Ishikawa (cell line): Measurements from ENCODE around the gene NEK10.

Experiments used
- CEBPB ChIP-seq: IDR thresholded peaks from 2 replicates; pipeline ENCODE4 v1.6.1; 2012
- EGR1 ChIP-seq: IDR thresholded peaks from 2 replicates; pipeline ENCODE4 v1.6.1; 2012
- EP300 ChIP-seq: IDR thresholded peaks from 2 replicates; pipeline ENCODE4 v1.6.1; 2012; ENCODE audit warnings: borderline replicate concordance
- FOXM1 ChIP-seq: IDR thresholded peaks from 2 replicates; pipeline ENCODE4 v1.6.1; 2012; ENCODE audit warnings: low read depth, borderline replicate concordance
- RAD21 ChIP-seq: IDR thresholded peaks from 2 replicates; pipeline ENCODE4 v1.6.1; 2012; ENCODE audit warnings: low read depth
- REST ChIP-seq: IDR thresholded peaks from 2 replicates; pipeline ENCODE4 v1.6.1; 2012; ENCODE audit warnings: low read depth, mild to moderate bottlenecking
- TEAD4 ChIP-seq: IDR thresholded peaks from 2 replicates; pipeline ENCODE4 v1.6.1; 2012
- USF1 ChIP-seq: IDR thresholded peaks from 2 replicates; pipeline ENCODE4 v1.6.1; 2012
- YY1 ChIP-seq: IDR thresholded peaks from 2 replicates; pipeline ENCODE4 v1.6.1; 2012; ENCODE audit warnings: low read depth

- TF ChIP-seq TEAD4 (no peak), EGR1 (no peak), YY1 (no peak), EP300 (no peak), REST (no peak), RAD21 (no peak), CEBPB (no peak), FOXM1 (no peak), USF1 (no peak)
Observed at GRCh38 chr3:27160779-27161287, 208.3 kb downstream of the NEK10 start.
